ENCODE results near the gene JUND. TPM values are rescaled to one million over a fixed set of nuclear protein-coding genes. Genes with fewer than 3 reads are reported as not detected.

JUND gene
- total RNA-seq, 4 donors from 2014 or later, result 241 to 573 (median 297) TPM

GRCh38 chr19:18312092-18312534, 30.7 kb upstream of the JUND start:
- Histone ChIP-seq H3K27me3 (no peaks in the 10 kb centered on the region), H3K27ac (no peak overlapping the region), H3K9me3 (no peaks in the 10 kb centered on the region), H3K4me1 (peaks cover 0 to 17% (median 14%) of the 10 kb centered on the region in 3 donors), H3K36me3 (peaks cover 0 to 77% of the 10 kb centered on the region in 2 donors), H3K4me3 (no peak overlapping the region)
- TF ChIP-seq POLR2AphosphoS5 (IDR thresholded peaks at IDR 0.05), result no peak
- TF ChIP-seq EP300 (IDR thresholded peaks at IDR 0.05), result no peak
- WGBS, 2 donors (ENCODE audit: low coverage in 1 of 2), result 60 to 68% methylated on average over 2 to 3 of the region's 11 CpGs
- ATAC-seq, result no peak

- Histone ChIP-seq H3K4me1 (peaks cover 0 to 22% (median 19%) of the 10 kb centered on the region in 3 donors), H3K27me3 (no peaks in the 10 kb centered on the region), H3K36me3 (peaks cover 0 to 78% of the 10 kb centered on the region in 2 donors), H3K27ac (no peak overlapping the region), H3K9me3 (no peaks in the 10 kb centered on the region), H3K4me3 (no peak overlapping the region)
- TF ChIP-seq POLR2AphosphoS5 (IDR thresholded peaks at IDR 0.05) (no peak), EP300 (IDR thresholded peaks at IDR 0.05) (no peak), CTCF (IDR thresholded peaks at IDR 0.05) (no peak), POLR2A (IDR thresholded peaks at IDR 0.05) (no peak)
- 60% methylated on average over 1 of the region's 22 CpGs; no CpG with 5 or more reads in 1 of the 2 donors for WGBS, 2 donors (ENCODE audit: low coverage in 1 of 2)
- ATAC-seq, result no peak
These were observed 30.2 kb upstream of the JUND start for GRCh38 chr19:18311502-18312091.

GRCh38 chr19:18310966-18311365, 29.5 kb upstream of the JUND start:
- Histone ChIP-seq H3K4me3 (no peak overlapping the region), H3K9me3 (no peaks in the 10 kb centered on the region), H3K27me3 (no peaks in the 10 kb centered on the region), H3K27ac (no peak overlapping the region), H3K4me1 (peaks cover 0 to 28% (median 26%) of the 10 kb centered on the region in 3 donors), H3K36me3 (peaks cover 0 to 78% of the 10 kb centered on the region in 2 donors)
- no peak for ATAC-seq
- no CpG with 5 or more reads among the region's 13 CpGs for WGBS, 2 donors (ENCODE audit: low coverage in 1 of 2)
- TF ChIP-seq CTCF (IDR thresholded peaks at IDR 0.05), result no peak
- TF ChIP-seq POLR2AphosphoS5 (IDR thresholded peaks at IDR 0.05), result no peak
- TF ChIP-seq EP300 (IDR thresholded peaks at IDR 0.05), result no peak
- no peak for TF ChIP-seq POLR2A (IDR thresholded peaks at IDR 0.05)

- WGBS, 2 donors (ENCODE audit: low coverage in 1 of 2), result 60 to 76% methylated on average over 1 to 5 of the region's 23 CpGs
- Histone ChIP-seq H3K9me3 (no peaks in the 10 kb centered on the region), H3K4me3 (no peak overlapping the region), H3K27me3 (no peaks in the 10 kb centered on the region), H3K36me3 (peaks cover 0 to 72% of the 10 kb centered on the region in 2 donors), H3K27ac (no peak overlapping the region), H3K4me1 (peaks cover 0 to 35% (median 32%) of the 10 kb centered on the region in 3 donors)
- TF ChIP-seq POLR2A (IDR thresholded peaks at IDR 0.05), result no peak
- no peak for TF ChIP-seq EP300 (IDR thresholded peaks at IDR 0.05)
- no peak for TF ChIP-seq CTCF (IDR thresholded peaks at IDR 0.05)
- no peak for TF ChIP-seq POLR2AphosphoS5 (IDR thresholded peaks at IDR 0.05)
- ATAC-seq, result no peak
These were observed 28.9 kb upstream of the JUND start for GRCh38 chr19:18310118-18310909.

GRCh38 chr19:18309525-18310064, 28.2 kb upstream of the JUND start:
- Histone ChIP-seq H3K36me3 (peaks cover 0 to 69% of the 10 kb centered on the region in 2 donors), H3K9me3 (no peaks in the 10 kb centered on the region), H3K4me1 (peaks cover 0 to 42% (median 39%) of the 10 kb centered on the region in 3 donors), H3K27ac (peak overlapping the region in 1 of 4 donors; percentile 99), H3K27me3 (no peaks in the 10 kb centered on the region), H3K4me3 (no peak overlapping the region)
- 80 to 87% methylated on average over 1 to 6 of the region's 33 CpGs for WGBS, 2 donors (ENCODE audit: low coverage in 1 of 2)
- TF ChIP-seq EP300 (IDR thresholded peaks at IDR 0.05) (no peak), POLR2A (IDR thresholded peaks at IDR 0.05) (no peak), POLR2AphosphoS5 (IDR thresholded peaks at IDR 0.05) (no peak), CTCF (IDR thresholded peaks at IDR 0.05) (no peak)
- ATAC-seq, result no peak

Data from gastroesophageal sphincter (tissue), 4 donors.